Posterior cingulate gyrus (tissue), 11 donors: ENCODE measurements around the gene GRPEL1.

ENCODE experiments used
- DNase-seq, 10 donors: peaks; one replicate each; pipeline versions ENCODE4 v3.0.0 to v3.0.0-alpha.2; 2020 to 2021; ENCODE audit warnings: mixed read lengths in 3 of 10
- intact Hi-C: fragments of 100-400 bp; cut with DNase I; formaldehyde crosslinking; loops from one replicate; pipeline ENCODE4 v1.15.1; 2023

The GRPEL1 gene

DNA sequence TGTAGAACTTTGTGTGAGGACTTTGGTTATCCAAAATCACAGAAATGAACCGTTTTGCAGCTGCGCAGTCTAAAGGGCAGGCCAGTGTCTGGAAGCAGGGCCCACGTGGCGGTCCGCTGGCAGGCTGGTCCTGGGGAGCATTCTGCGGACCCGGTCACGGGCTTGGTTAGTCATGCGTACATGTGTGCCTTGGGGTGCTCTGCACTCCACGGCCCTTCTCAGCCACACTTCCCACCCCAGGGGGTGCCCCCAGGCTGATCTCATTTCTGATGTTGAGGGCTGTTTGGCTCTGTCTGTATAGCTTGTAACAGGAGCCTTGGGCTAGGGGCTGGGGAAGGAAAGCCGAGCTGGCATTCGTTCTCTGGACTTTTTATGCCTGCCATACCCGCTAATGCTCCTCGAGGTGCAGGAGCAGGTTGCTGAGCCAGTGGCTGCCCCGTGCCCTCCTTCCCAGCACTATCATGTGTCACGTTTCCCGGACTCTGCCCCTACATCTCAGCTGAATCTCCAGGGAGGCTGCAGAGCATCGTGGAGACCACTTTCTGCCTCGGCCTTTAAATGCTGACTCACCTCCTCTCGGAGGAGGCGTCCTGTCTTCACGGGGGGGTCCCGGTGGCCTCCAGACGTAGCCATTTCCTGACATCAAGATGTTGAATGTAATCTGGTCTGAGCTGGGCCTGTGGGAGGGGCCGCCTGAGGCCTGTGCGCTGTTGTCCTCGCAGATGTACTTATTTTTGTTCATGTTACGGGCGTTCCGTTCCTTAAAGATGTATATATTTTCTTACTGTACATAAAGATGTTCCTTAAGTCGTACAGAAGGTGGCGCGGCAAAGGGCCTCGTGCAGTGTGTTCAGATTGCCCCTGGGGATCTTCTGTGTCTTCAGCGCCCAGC, 36.1 kb downstream of the GRPEL1 start:
- peak in 1 of 10 donors; percentile 61 for DNase-seq
- intact Hi-C loops = no loop called here

DNA sequence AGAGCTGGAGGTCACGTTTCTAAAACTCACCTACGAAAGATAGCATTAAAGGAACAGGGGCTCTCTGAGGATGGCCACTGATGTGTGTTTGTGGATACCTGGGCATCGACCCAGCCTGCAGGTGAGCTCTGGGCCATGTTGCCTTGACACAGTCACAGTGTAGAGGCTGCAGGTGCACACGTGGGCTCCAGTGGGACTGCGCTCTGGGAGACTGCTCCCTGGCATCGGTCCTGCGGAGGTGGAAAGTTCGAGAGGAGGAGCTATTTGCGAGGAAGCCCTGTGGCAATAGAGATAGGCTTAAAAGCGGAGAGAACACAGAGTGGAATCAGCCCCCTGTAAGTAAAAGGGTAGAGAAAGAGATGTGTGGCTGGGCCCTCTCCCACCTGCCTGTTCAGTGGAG, 37.0 kb downstream of the GRPEL1 start:
- intact Hi-C loops = no loop called here
- peak in 1 of 10 donors; percentile 24 for DNase-seq

DNA sequence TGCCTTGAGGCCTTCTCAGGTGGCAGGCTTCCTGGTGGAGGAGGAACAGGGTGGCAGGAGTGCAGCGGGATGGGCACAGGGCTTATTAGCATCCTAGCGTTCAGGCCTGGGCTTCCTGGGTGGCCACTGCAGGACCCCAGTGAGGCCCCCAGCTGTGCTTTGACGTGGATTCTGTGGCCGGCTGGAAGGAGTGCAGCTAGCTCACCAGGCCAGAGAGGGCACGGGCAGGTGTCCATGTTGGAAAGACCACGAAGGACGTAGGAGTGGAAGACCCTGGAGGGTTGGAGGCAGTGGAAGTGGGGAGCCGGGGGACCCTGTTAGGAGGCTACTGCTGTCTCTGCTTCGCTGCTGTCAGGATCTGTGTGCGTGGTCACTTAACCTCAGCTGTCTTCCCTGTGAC, 37.9 kb downstream of the GRPEL1 start:
- intact Hi-C loops = no loop called here
- peak in 1 of 10 donors; percentile 73 for DNase-seq

DNA sequence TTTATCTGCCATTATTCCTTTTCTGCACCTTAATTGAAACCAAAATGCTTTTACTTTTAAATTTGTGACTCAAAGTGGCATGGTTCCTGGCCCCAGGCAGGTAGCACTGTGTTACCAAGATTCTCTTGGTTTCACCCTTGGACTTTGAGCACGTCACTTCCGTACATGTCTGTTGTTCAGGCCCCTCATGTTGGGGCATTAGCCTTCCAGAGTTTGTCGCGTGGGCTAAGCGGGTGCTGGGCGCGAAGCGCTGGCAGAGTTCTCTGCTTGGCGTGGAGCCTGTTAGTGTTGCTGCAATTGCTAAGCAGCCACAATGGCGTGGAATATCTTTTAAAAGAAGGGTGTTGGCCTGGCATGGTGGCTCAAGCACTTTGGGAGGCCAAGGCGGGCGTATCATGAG, 38.7 kb downstream of the GRPEL1 start:
- DNase-seq = peak in 5 of 10 donors; percentile 35 to 87 (median 46)
- intact Hi-C loops = no loop called here

DNA sequence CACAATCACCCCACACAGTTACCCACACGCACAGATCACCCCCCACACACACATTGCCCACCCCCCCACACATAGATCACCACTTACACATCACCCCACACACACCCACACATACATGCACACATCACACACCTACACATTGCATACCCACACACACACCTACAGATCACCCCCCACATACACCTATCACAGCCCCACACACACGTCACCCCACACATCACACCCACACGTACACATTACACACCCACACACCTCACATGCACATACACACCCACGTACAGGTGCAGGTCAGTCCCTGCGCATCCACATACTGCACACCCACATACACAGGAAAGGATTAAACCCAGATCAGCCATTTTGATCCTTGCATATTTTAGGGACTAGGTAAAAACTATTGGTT, 40.0 kb downstream of the GRPEL1 start:
- intact Hi-C loops = no loop called here
- DNase-seq = peak in 1 of 10 donors; percentile 12

DNA sequence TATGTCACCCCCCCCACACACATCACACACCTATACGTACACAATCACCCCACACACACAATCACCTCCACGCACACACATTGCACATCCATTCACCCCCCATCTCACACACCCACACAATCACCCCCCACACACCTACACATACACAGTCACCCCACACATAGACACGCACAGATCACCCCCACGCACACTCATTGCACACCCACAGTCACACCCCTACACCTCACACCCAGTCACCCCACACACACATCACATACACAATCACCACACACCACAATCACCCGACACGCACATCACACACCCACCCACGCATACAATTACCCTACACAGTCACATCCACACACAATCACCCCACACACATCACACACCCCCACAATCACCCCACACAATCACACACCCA, 40.6 kb downstream of the GRPEL1 start:
- peak in 1 of 10 donors; percentile 33 for DNase-seq

DNA sequence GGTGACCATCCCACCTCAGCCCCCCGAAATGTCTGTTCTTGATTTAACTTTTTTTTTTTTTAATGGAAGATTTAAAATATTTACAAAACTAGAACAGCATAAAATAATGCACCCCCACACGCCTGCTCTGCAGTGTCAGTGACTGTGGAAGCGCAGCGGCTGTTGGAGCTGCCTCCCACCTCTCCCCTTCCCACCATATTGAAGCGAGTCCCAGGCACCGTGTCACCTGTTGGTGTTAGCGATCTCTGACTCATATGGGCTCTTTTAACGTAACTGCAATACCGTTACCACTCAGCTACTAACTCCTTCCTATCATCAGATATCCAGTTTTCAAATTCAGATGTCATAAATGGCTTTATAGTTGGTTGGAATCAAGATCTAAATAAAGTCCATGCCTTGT, 41.8 kb downstream of the GRPEL1 start:
- DNase-seq = peak in 1 of 10 donors; percentile 69

More for the DNA sequence above, 40.6 kb downstream of the GRPEL1 start:
- intact Hi-C loops = no loop called here

DNA sequence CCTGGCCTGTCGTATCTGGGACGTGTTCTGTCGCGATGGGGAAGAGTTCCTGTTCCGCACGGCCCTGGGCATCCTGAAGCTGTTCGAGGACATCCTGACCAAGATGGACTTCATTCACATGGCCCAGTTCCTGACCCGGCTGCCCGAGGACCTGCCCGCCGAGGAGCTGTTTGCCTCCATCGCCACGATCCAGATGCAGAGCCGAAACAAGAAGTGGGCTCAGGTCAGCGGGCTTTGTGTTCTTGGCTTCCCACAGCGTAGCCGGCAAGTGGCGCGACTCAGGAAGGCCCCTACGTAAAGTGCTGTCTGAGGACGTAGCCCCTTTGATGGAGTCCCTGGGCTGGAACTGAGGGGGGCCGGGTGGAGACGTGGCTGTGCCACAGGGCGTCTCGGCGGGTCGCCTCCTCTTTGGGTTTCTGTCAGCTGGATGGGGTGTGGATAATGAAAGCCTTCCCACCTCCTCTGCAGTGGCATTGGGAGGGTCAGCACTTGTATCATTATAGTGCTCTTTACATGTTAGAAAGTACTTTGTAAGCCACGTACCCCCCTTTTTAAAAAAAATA, 42.7 kb downstream of the GRPEL1 start:
- intact Hi-C loops = no loop called here
- DNase-seq = peak in 2 of 10 donors; percentile 64 to 77

More for the DNA sequence above, 41.8 kb downstream of the GRPEL1 start:
- intact Hi-C loops = no loop called here

DNA sequence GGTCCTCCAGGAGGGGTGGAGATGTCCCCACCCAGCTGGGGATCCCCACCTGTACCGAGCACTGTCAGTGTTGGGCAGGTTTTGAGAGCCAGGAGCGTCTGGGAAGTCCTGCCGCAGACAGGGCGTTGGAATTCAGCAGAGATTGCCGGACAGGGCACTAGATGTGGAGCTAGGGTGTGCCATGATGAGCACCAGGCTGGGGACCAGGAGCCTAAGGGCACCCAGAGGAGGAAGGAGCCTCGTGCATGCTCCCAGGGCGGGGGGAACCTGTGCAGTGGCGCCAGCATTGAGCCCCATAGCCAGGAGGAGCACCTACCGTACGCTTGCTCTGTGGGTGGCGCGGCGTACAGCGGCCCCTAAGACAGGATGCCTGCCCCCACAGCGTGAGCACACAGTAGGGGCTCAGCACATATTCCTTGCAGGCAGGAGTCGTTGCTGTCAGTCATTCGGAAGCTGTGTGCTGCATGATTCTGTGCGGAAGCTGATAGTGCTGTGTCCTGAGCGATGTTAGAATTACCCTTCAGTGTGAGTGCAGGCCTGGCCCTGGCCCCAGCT, 43.5 kb downstream of the GRPEL1 start:
- peak in 2 of 10 donors; percentile 40 to 78 for DNase-seq
- intact Hi-C loops = no loop called here

DNA sequence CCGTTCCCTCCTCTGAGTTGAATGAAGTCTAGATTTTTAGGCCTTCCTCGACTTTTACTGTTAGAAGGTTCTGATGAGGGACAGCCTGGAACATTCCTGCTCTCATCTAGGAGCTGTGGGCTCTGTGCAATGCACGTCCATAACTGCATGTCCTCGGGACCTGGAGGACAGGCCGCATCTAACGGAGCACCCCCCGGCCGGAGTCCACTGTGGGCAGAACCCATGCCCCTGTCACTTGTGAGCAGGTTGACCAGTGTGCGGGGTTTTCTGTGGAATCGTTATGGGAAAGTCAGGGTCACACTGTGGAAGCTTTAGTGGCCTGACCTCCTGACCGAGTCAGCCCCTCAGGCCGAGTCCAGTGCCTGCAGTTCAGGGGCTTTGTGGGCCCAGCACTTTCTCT, 44.0 kb downstream of the GRPEL1 start:
- DNase-seq = peak in 2 of 10 donors; percentile 47 to 58
- intact Hi-C loops = no loop called here

DNA sequence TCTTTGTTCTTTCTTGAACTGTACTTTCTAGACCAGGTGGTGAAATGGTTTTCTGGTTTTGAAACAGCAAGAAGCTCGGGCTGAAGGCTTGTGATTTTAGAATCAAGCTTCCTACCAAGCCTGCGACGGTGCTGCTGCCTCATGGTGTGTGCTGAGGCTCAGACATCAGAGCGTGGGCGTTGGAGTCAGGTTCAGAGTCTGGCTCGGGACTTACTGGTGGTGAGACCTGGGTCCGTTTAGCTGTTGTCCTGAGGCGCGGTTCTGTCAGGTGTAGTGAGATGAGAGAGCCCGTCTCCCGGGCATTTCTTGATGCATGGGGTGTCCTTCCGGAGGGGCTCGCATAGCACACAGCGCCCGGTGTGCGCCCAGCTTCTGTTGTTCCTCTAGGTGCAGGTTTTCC, 44.4 kb downstream of the GRPEL1 start:
- peak in 2 of 10 donors; percentile 66 to 86 for DNase-seq
- intact Hi-C loops = no loop called here

DNA sequence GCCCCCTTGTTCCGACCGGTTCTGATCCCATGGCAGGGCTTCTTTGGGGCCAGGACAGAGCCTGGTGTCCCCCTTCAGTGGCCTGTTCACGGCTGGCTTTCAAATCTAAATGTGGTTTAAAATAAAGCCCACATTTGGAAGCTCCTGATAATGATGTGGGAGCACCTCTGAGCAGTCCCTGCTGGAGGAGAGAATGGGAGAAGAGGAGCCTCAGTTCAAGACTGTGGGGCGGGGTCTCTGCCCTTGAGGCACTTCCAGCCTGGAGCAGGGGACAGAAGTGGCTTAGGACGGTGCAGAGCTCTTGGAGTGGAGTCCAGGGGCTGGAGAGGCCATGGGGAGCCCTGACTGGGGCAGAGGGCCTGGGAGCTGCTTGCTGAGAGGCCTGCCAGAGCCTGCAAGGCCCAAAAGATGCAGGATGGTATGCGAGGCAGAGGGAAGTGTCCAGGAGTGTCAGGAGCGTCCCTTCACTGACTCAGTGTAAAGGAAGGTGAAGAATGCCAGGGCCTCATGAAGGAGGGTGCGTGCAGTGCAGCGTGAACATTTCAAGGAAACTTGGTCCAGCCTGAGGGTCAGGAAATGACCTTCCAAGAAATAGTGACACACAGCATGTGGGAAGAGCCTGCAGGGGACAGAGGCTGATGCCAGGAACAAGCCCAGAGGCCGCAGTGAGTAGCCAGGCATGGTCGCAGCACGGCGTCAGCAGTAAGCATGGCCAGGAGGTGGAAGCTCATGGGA, 45.8 kb downstream of the GRPEL1 start:
- intact Hi-C loops = no loop called here
- peak in 1 of 10 donors; percentile 46 for DNase-seq

DNA sequence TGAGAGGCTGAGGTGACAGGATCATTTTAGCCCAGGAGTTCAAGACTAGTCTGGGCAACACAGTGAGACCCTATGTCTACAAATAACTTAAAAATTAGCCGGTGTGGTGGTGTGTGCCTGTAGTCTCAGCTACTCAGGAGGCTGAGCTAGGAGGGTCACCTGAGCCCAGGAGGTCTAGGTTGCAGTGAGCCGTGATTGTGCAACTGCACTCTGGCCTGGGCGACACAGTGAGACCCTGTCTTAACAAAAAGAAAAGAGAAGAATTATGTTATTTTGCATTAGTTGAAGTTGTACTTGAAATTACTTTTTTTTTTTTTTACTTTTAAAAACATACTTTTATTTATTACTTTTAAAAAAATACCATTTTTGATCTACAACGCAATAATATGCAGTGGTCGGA, 46.5 kb downstream of the GRPEL1 start:
- peak in 1 of 10 donors; percentile 11 for DNase-seq

DNA sequence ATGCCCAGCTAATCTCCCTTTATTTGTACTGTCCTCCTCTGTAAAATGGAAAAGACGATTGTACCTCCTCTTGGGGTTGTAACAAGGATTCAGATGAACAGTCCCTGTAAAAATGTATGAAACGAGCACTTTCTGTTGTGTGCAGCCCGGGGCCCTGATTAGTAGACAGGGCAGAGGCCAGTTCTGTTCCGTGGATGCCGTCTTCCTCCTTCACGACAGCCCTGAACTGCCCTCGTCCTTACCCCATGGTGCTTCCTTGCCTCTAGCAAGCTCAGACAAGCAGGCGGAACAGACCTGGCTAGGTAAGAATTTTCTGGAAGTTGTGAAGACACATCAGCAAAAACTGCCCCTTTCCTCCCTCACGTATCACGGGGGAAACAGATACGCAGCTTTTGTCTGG, 47.0 kb downstream of the GRPEL1 start:
- peak in 1 of 10 donors; percentile 61 for DNase-seq
- intact Hi-C loops = no loop called here

More for the DNA sequence above, 46.5 kb downstream of the GRPEL1 start:
- intact Hi-C loops = no loop called here

DNA sequence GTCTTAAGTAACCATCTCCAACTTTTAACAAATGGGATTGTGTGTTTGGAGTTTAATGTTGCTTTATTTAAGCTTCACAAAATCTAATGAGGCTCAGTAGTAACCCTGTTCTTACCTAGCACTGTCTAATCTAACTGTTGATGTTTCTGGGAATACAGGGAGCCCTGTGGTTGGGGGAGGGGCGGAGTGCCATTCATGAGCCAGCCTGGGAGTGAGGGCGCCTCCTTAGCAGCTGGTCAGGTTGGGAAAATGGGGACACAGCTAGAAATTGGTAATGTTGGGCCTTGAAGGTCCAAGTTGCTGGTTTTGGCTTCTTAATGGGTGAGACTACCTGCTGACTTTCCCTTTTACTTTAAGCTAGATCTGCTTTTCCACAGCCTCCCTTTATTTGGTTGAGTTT, 47.6 kb downstream of the GRPEL1 start:
- peak in 1 of 10 donors; percentile 9 for DNase-seq
- intact Hi-C loops = no loop called here

DNA sequence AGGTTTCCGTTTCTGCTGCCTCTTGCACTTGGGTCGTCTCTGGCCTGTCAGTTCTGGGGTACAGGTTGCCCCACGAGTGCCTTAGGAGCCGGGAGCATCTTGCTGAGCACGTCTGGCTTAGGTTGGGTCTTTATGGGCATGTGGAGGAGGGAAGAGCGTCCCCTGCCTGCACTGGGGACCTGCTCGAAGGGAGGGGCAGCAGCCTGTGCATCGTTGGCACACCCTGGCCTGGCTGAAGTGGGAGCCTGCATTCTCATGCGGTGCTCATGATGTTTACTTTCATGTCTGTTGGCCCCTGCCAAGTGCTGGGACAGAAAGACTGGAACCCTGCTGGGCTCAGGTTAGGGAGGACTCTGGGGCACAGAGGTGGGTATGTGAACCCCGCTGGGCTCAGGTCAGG, 48.5 kb downstream of the GRPEL1 start:
- peak in 1 of 10 donors; percentile 56 for DNase-seq
- intact Hi-C loops = no loop called here

DNA sequence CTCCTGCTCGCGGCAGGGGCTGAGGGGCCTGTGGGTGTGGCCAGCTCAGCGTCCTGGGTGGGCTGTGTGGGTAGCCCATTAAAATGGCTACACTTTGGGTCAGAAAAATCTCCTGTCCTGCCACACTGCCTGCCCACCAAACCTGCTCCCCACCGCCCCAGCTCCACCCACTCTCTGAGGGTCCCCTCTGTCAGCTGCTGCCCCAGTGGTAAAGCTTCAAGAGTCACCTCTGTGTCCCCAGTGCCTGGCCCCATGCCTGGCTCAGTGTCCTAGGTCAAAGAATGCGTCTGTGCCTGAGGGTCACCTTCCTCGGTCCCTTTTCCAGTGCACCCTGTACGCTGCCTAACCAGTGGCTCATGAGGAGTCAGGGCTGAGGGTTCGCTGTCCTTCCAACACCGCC, 49.6 kb downstream of the GRPEL1 start:
- DNase-seq = peak in 1 of 10 donors; percentile 51
- intact Hi-C loops = no loop called here

DNA sequence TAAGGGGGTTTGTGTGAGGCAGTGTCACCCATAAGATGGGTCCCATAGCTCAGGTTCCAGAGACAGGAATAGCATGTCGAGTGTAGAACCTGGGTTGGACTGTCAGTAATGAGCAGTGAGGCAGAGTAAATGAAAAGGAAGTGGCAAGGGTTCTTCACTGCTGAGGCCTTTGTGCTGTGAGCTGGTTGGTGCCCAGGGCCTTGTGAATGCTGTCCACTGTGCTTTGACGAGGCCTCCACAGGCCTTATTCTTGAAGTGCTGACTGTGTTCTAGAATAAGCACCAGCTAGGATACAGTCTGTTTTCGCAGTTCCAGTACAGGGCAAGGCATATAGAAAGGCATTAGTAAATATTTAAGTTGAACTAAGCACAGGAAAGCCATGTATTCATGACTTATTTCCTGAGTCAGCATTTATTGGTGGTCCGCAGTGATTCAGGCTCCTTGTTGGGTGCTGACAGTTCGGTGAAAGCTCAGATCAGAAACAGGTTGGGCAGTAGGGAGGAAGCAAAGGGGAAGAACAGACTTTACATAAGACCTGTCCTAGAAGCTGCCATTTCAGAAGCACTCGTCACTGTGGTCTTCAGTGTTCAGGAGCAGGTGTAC, 50.3 kb downstream of the GRPEL1 start:
- DNase-seq = peak in 1 of 10 donors; percentile 81
- intact Hi-C loops = no loop called here

DNA sequence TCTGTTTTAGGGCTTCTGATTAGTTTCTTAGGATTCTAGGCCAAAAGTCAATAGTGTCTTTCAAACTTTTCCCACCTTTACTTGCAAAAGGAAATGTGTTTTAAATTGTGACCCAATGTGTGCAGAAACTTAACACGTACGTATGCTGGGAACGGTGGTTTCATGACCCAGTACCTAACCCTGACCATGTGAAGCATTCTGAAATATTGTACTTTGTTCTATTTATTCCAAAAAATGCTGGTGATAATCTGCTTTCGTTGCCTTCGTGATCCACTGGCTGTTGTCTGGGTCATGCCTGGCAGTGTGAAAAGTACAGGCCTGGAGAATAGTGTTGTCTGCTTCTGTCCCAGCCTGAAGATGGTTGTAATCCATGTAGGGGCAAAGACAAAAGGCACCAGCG, 51.4 kb downstream of the GRPEL1 start:
- peak in 1 of 10 donors; percentile 10 for DNase-seq
- intact Hi-C loops = no loop called here

DNA sequence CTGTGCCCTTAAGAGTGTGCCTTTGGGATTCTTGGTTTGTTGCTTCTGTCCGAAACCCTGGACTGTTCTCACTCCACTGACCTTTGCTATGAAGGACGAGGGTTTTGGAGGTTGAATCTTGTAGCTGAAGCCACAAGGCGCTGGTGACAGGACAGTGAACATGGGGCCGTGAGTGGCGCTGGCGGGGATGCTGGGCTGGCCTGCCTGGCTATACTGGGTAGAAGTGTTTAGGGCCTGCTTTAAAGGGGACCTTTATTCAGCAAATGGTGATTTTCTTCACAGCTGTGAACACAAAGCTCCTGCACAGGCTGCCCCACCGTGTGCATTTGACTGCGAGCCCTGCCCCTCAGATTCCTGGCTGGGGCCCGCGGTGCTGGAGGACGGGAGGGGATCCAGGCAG, 51.8 kb downstream of the GRPEL1 start:
- intact Hi-C loops = no loop called here
- peak in 1 of 10 donors; percentile 61 for DNase-seq
